ENCODE results near the gene RAD9B.
A peak's percentile ranks its signal among the peaks of the same experiment; 100 is the strongest.
"Not testable (repeated sequence)": the region's sequence is repeated elsewhere in the genome, so short reads cannot be mapped to it uniquely, and the experiment has no call there.

RAD9B gene

DNA sequence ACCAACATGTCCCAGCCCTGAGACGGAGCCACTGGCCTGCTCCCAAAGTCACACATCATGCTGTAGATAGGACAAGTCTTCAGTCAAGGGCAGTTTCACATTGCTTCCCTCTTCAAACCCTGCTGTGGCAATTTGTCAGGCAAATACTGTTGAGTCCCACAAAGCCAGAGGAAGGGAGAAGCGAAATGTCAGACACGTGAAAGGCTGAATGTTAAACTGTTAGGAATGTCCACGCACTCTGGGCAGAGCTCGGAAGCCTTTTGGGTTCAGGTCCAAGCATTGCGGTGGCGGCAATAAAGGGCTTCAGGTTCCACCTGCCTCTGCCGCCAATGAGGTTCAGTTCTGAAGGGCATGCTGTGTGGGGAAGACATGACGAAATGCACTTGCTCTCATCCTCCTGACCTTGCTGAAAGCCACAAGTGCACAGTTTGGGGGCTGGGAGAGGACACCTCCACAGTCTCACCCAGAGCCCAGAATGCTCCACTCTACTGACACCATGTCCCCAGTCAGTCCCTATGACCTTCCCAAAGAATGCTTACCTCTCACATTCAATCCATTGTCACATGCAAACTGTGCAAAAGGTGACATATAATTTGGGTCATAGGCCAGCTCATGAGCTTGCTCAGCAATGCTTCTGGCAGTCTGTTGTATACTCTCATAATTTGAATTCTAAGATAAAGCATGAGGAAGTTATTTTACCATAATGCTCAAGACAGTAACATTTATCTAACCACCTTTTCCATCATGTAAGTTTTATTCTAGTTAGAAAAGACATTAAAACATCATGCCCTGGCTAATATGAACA is 35.7 kb downstream of the RAD9B start:
- H3K4me1 Mint-ChIP-seq (ENCODE audit: low read depth), result peaks cover 25% of the 10 kb centered on the region
- no peaks in the 10 kb centered on the region for H3K27me3 Mint-ChIP-seq (ENCODE audit: low read depth)
- H3K4me3 Mint-ChIP-seq, result no peak overlapping the region
- no peaks in the 10 kb centered on the region for H3K9me3 Mint-ChIP-seq
- no peak overlapping the region for H3K27ac Mint-ChIP-seq
- peaks cover 43% of the 10 kb centered on the region for H3K36me3 Mint-ChIP-seq (ENCODE audit: low read depth)

GRCh38 chr12:110538869-110539622 is 36.9 kb downstream of the RAD9B start:
- H3K4me1 Mint-ChIP-seq (ENCODE audit: low read depth), result peaks cover 31% of the 10 kb centered on the region
- no peaks in the 10 kb centered on the region for H3K9me3 Mint-ChIP-seq
- H3K36me3 Mint-ChIP-seq (ENCODE audit: low read depth), result peaks cover 46% of the 10 kb centered on the region
- H3K4me3 Mint-ChIP-seq, result no peak overlapping the region
- no peaks in the 10 kb centered on the region for H3K27me3 Mint-ChIP-seq (ENCODE audit: low read depth)
- no peak overlapping the region for H3K27ac Mint-ChIP-seq

DNA sequence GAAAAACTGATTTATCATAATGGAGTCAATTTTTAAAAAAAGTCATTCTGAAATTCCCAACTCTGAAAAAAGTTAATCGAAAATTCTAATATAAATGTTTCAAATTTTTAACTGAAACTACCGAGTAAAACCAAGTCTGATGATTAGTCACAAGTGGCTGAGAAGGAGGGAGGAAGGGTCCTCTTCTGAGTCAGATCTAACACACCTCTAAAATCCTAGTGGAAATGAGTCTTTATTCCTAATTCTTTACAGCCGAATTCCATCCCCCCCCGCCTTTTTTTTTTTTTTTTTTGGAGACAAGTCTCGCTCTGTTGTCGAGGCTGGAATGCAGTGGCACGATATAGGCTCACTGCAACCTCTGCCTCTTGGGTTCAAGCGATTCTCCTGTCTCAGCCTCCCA is 37.9 kb downstream of the RAD9B start:
- peaks cover 40% of the 10 kb centered on the region for H3K36me3 Mint-ChIP-seq (ENCODE audit: low read depth)
- H3K4me1 Mint-ChIP-seq (ENCODE audit: low read depth), result peaks cover 25% of the 10 kb centered on the region

GRCh38 chr12:110543252-110543959 is 41.3 kb downstream of the RAD9B start:
- H3K27ac Mint-ChIP-seq, result peak overlapping the region; percentile 62
- H3K9me3 Mint-ChIP-seq, result no peaks in the 10 kb centered on the region
- peaks cover 37% of the 10 kb centered on the region for H3K4me1 Mint-ChIP-seq (ENCODE audit: low read depth)
- H3K27me3 Mint-ChIP-seq (ENCODE audit: low read depth), result no peaks in the 10 kb centered on the region
- no peak overlapping the region for H3K4me3 Mint-ChIP-seq
- peaks cover 35% of the 10 kb centered on the region for H3K36me3 Mint-ChIP-seq (ENCODE audit: low read depth)

More for the DNA sequence above, 37.9 kb downstream of the RAD9B start:
- Mint-ChIP-seq H3K27ac (no peak overlapping the region), H3K9me3 (no peaks in the 10 kb centered on the region), H3K27me3 (ENCODE audit: low read depth) (no peaks in the 10 kb centered on the region), H3K4me3 (no peak overlapping the region)

- Mint-ChIP-seq H3K27me3 (ENCODE audit: low read depth) (no peaks in the 10 kb centered on the region), H3K27ac (no peak overlapping the region), H3K4me1 (ENCODE audit: low read depth) (peaks cover 35% of the 10 kb centered on the region), H3K36me3 (ENCODE audit: low read depth) (peaks cover 34% of the 10 kb centered on the region), H3K4me3 (no peak overlapping the region), H3K9me3 (no peaks in the 10 kb centered on the region)
Measured at GRCh38 chr12:110543965-110544364, 41.8 kb downstream of the RAD9B start.

DNA sequence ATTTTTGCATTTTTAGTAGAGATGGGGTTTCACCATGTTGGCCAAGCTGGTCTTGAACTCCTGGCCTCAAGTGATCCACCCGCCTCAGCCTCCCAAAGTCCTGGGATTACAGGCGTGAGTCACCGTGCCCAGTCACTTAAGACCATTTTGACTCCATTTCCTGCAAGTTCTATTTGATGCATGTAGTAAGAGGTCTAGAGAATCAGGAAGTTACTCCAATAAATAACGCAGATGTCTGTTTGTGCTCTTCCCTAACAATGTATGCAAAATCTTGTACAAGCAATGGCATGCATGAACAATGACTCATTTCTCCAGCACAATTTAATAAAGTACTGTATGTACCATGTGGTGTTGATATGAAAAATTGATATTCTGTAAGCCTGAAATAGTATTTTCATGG is 43.1 kb downstream of the RAD9B start:
- not testable (repeated sequence) for H3K27me3 Mint-ChIP-seq (ENCODE audit: low read depth); H3K4me3 Mint-ChIP-seq; H3K9me3 Mint-ChIP-seq; H3K27ac Mint-ChIP-seq
- Mint-ChIP-seq H3K4me1 (ENCODE audit: low read depth) (peaks cover 33% of the 10 kb centered on the region), H3K36me3 (ENCODE audit: low read depth) (peaks cover 31% of the 10 kb centered on the region)

GRCh38 chr12:110545812-110546211 is 43.7 kb downstream of the RAD9B start:
- Mint-ChIP-seq H3K27ac (peak overlapping the region; percentile 45), H3K4me3 (no peak overlapping the region), H3K4me1 (ENCODE audit: low read depth) (peaks cover 33% of the 10 kb centered on the region), H3K9me3 (no peaks in the 10 kb centered on the region), H3K36me3 (ENCODE audit: low read depth) (peaks cover 34% of the 10 kb centered on the region), H3K27me3 (ENCODE audit: low read depth) (no peaks in the 10 kb centered on the region)

- H3K4me1 Mint-ChIP-seq (ENCODE audit: low read depth), result peaks cover 33% of the 10 kb centered on the region
- H3K27ac Mint-ChIP-seq, result no peak overlapping the region
- no peaks in the 10 kb centered on the region for H3K9me3 Mint-ChIP-seq
- peaks cover 36% of the 10 kb centered on the region for H3K36me3 Mint-ChIP-seq (ENCODE audit: low read depth)
- no peak overlapping the region for H3K4me3 Mint-ChIP-seq
- H3K27me3 Mint-ChIP-seq (ENCODE audit: low read depth), result no peaks in the 10 kb centered on the region
Measured at GRCh38 chr12:110546339-110546738, 44.2 kb downstream of the RAD9B start.

GRCh38 chr12:110547090-110547489 is 45.0 kb downstream of the RAD9B start:
- no peaks in the 10 kb centered on the region for H3K9me3 Mint-ChIP-seq
- no peaks in the 10 kb centered on the region for H3K27me3 Mint-ChIP-seq (ENCODE audit: low read depth)
- H3K27ac Mint-ChIP-seq, result no peak overlapping the region
- peaks cover 39% of the 10 kb centered on the region for H3K36me3 Mint-ChIP-seq (ENCODE audit: low read depth)
- no peak overlapping the region for H3K4me3 Mint-ChIP-seq
- peaks cover 35% of the 10 kb centered on the region for H3K4me1 Mint-ChIP-seq (ENCODE audit: low read depth)

DNA sequence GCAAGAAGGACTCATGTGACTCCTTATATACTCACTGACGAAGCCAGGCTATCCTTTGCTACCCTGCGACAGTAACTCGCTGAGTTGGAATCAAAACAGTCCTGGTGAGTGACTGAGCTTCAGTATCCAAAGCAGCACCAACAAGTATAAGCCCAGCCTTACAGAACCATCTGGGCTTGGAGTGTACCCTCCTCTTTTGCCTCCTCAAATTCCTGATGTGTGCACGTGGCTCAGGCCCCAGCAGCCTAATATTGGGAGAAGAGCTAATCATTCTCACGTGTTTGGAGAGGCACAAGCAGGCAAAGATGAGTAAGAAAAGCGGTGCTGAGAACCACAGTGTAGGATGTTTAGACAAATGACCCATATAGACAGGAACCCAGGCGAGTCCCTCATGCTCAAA is 46.5 kb downstream of the RAD9B start:
- peaks cover 22% of the 10 kb centered on the region for H3K4me1 Mint-ChIP-seq (ENCODE audit: low read depth)

DNA sequence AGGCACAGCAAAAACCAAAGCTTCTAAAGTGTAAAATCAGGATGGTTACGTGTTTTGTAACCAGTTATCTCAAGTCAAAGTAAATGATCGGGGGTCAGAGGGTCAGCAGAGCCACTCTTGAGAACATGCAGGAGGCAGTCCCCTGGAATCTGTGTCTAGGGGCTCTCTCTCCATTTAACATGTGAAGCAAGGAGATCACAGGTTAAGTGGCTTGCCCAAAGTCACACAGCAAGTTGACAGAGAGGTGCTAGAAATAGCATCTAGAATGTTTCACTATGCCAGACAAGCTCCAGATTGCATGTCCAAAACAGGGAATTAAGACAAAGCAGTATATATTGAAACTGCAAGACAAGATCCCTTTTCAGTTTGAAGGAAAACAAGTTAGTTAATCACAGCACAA is 47.6 kb downstream of the RAD9B start:
- peaks cover 31% of the 10 kb centered on the region for H3K36me3 Mint-ChIP-seq (ENCODE audit: low read depth)
- no peaks in the 10 kb centered on the region for H3K9me3 Mint-ChIP-seq
- no peak overlapping the region for H3K4me3 Mint-ChIP-seq
- H3K4me1 Mint-ChIP-seq (ENCODE audit: low read depth), result peaks cover 22% of the 10 kb centered on the region
- no peaks in the 10 kb centered on the region for H3K27me3 Mint-ChIP-seq (ENCODE audit: low read depth)
- peak overlapping the region; percentile 21 for H3K27ac Mint-ChIP-seq

More for the DNA sequence above, 46.5 kb downstream of the RAD9B start:
- Mint-ChIP-seq H3K4me3 (no peak overlapping the region), H3K27ac (no peak overlapping the region), H3K9me3 (no peaks in the 10 kb centered on the region), H3K27me3 (ENCODE audit: low read depth) (no peaks in the 10 kb centered on the region), H3K36me3 (ENCODE audit: low read depth) (peaks cover 34% of the 10 kb centered on the region)

GRCh38 chr12:110550981-110551380 is 48.9 kb downstream of the RAD9B start:
- H3K27me3 Mint-ChIP-seq (ENCODE audit: low read depth), result no peaks in the 10 kb centered on the region
- H3K4me3 Mint-ChIP-seq, result no peak overlapping the region
- no peak overlapping the region for H3K27ac Mint-ChIP-seq
- H3K4me1 Mint-ChIP-seq (ENCODE audit: low read depth), result peaks cover 20% of the 10 kb centered on the region
- H3K36me3 Mint-ChIP-seq (ENCODE audit: low read depth), result peaks cover 25% of the 10 kb centered on the region
- no peaks in the 10 kb centered on the region for H3K9me3 Mint-ChIP-seq

All from T-helper 1 cell treated with Interleukin-12 subunit alpha and Interleukin-12 subunit beta and Interleukin-4 antibody, amounts not matched to agents 30 μg/mL and 1 μg/mL, for 36 hours (primary cell).